ENCODE measurements around the gene RPL29.
"Not testable (repeated sequence)": the region's sequence is repeated elsewhere in the genome, so short reads cannot be mapped to it uniquely, and the experiment has no call there.

RPL29 gene

DNA sequence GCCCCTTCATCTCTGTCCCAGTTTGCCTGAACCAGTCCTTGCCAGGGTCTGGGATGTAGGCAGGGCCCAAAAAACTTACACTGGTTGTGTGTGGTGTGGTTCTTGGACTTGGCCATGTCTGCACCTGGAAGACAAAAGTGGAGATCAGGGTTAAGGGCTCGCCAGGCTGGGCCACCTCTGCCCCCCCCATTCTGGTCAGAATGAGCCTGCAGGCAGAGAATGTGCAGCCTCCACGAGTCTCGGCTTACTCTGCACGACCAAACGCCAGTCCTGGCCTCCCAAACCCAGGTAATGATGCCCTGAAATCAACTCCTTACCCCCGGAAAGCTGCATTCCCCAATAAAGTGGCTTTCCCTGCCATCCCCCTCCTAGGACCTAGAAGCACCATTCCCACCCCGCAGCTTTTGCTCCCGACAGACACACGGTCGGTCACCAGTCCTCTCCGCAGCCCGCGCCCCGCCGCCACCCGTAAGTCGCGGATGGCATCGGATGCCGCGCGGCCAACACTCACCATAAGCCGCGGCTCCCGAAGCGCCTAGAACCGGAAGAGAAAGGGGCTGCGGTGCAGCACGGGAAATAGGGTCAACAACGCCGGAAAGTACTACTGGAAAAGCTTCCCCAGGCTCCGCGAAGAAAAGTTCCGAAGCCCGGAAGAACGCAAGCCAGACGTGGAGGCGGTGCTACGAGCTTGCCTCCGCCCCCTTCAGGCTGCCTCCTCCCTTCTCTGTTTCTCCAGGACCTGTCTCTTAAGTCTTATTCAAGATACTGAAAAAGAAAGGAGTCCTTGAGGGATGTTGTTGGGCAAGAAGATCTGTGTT lies at the start of gene RPL29:
Gene RPL29, minus strand, starts transcription at position 550 of the 818 bp plus-strand sequence. Its CDS starts 434 bp downstream, at position 116.
- peak; percentile 87 for DNase-seq (ENCODE audit: low read depth)

DNA sequence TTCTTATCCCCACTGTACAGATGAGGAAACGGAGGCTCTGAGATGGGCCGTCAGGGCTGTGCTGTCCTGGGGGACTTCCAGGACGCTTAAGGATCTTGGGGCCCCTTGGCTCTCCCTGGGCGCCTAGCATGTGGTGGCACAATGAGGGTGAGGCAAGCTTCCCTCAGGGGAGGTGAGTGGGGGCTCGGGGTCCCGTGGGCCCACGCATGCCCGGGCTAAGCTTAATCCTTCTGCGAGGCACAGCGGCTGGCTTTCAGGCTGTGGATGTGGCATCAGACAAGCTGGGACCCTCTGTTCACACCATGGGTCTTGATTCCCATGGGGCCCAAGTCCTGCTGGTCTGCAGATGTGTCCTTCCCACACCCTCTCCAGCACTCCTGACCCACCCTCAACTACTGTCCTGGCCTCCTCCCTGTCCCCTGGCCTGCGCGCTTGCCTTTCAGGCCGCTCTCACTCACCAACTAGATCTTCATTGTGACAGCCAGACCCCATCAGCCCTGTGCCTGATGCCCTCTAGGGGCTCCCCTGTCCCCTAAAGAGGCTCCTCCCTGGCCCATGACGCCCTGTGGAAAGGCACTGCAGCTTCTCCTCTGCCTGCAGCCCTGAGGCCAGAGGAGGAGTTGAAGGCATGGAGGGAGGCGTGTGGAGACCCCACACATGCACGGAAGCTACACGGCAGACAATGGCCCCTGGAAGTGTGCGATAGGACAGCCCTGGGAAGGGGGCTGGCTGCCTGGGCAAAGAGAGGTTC lies 49.3 kb upstream of the RPL29 start:
- DNase-seq (ENCODE audit: low read depth): no peak

DNA sequence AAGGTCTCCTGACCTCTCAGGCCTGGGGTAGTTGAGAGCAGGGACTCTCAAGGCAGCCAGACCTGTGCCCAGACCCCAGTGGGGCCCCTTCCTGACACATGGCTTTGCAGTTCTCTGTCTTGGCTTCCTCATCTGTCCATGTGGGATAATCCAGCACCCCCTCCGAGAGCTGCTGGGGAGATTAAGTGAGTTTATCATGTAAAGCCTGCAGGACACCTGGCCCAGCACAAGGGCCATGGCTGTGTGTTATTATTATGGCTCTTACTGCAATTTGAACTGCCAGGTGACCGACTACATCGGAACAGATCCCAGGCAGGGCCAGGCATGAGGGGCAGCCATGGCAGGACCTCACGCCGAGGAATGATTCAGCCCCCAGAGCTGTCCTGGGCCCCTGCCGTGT lies 48.1 kb upstream of the RPL29 start:
- no peak for DNase-seq (ENCODE audit: low read depth)

DNA sequence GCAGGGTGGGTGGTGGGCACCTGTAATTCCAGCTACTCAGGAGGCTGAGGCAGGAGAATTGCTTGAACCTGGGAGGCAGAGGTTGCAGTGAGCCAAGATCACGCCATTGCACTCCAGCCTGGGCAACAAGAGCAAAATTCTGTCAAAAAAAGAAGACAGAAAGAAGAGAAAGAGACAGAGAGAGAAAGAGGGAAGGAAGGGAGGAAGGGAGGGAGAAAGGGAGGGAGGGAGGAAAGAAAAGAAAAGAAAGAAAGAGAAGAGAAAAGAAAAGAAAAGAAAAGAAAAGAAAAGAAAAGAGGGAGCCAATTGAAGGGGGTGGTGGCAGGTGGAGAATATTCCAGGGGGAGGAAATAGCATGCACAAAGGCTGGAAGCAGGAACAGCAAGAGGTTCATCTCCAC lies 47.3 kb upstream of the RPL29 start:
- not testable (repeated sequence) for DNase-seq (ENCODE audit: low read depth)

DNA sequence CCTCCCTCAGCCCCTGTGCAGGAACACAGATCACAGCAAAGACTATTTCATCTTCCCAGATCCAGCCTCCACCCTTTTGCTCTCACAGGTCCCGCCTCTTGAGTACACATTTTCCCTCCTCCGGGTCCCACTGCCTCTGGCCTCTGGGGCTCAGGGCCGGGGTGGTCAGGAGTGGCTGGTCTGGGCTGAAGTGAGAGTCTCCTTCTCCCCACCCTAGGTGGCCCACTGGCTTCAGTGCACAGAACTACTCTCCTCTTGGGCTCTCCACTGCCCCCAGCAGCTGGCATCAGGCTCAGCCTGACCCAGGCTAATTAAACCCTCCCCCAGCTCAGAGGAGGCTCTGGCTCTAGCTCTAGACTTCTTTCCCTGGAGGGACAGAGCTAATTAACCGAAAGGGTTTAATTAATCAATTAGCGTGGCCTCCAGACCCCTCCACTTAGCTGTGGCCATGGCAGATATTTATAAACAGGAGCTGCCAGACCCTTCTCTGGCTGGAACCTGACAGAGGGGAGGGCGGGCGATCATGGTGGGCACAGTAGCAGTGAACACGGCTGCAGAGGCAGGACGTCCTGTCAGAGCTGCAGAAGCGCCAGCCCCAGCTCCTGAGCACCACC lies 45.5 kb upstream of the RPL29 start:
- no peak for DNase-seq (ENCODE audit: low read depth)

DNA sequence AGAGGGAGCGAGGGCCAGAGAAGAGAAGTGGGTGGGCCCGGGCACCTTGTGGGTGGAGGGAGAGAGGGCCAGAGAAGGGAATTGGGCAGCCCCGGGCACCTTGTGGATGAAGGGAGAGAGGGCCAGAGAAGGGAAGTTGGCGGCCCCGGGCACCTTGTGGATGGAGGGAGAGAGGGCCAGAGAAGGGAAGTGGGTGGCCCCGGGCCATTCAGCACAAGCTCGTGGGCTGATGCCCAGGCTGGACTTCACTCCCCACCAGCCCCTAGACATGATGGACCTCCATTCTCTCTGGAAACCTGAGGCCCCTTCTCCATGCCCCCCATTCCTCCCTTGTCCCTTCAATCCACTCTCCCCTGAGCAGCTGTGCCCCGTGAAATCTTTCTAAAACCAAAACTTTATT lies 44.9 kb upstream of the RPL29 start:
- DNase-seq (ENCODE audit: low read depth): no peak

DNA sequence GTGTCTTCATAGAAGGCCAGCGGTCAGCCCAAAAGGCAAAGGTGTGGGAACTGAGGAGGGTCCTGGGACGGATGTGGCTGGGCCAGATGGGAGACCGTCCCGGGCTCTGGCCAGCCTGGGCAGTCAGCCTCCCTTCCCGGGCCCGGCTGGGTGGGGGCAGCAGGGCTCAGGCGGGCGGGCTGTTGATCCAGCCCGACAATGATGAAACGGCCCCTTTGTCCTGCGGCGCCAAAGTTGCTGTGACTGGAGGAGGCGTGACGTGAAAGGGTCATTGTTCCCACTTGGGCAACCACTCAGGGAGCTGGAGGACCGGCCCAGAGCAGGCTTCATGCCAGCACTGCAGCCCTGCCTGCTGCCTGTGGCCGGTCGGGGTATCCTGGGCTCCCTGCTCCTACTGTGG lies 44.2 kb upstream of the RPL29 start:
- DNase-seq (ENCODE audit: low read depth): no peak

DNA sequence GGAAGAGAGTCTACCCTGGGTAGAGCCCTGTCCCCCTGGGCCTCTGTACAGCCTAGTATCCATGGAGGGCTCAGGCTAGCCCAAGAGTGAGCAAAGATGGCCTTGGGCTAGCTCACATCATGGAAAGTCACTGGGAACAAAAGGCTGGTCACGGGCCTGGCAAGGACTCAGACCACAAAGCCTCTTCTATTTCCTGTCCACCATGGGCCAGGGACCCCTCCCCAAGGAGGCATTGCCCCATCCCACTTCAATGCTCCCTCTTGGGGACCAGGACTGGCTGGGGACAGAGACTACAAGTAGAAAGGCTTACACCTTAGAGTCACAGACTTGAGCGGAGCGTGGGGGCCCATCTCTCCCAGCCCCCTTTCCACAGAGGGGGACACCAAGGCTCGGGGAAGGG lies 43.7 kb upstream of the RPL29 start:
- no peak for DNase-seq (ENCODE audit: low read depth)

DNA sequence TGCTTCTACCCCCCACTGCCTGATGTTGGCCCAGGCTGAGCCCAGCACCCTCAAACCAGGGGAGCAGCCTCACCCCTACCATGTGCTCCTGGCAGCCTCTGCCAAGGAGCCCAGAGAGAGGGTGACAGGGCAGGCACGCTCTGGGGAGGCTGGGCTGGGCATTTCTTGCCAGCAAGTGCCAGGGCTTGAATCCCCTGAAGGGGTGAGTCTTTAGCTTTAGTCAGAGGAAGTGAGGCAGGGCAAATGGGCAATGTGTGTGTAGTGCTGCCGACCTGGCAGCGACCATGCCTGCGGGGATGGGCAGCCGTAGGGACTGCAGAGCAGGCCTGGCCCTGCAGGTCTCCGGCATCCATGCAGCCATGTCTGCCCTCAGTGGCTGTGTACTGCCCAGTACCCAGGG lies 42.5 kb upstream of the RPL29 start:
- DNase-seq (ENCODE audit: low read depth): no peak

DNA sequence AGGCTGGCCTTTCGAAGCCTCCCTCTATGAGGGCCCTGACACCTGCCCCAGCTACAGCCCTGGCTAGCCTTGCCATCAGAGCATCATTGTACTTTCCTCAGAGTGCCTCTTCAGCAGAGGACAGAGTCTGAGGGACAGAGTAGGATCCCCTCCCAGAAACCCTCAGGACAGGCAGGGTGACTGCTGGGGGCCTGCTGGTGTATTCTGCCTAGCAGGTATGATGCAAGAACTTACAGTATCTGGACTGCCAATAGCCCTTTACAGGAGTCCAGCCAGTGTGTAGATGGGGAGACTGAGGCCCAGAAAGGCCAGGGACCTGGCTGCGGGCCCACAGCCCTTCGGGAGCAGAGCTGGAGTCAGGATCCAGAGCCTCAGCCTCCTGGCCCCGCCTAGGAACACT lies 41.6 kb upstream of the RPL29 start:
- DNase-seq (ENCODE audit: low read depth): no peak

DNA sequence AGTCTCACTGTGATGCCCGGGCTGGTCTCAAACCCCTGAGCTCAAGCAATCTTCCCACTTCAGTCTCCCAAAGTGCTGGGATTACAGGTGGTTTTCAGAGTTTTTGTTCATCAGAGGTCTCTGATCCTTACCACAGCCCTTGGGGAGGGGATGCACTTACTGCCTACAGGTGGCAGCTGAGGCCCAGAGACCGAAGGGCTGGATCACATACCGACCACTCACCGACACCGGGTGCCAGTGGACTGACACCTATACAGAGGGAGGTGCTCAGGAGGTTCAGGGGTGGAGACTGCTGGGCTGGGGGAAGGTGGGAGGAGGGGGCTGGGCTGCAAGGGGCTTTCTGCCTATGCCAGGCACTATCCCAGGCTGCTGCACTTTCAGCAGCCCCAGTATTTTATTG lies 41.1 kb upstream of the RPL29 start:
- DNase-seq (ENCODE audit: low read depth): no peak

DNA sequence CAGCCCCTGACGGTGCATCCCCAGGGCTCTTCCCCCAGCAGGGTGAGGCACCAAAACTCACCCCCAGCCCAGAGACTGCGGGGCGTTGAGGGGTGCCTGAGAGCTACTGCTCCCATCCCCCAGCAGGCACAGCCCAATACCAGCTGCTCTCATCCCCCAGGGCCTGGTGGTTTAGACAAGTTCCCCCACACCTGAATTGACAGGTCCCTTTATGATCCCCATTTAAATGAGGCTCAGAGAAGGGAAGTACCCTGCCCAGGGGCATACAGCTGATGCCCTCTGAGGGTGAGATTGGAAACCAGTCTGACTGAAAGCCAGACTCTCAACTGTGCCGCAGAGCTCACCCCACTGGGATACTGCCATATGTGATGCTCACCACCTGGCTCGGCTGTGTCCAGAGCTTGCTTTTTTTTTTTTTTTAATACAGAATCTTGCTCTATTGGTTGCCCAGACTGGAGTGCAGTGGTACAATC lies 40.6 kb upstream of the RPL29 start:
- DNase-seq (ENCODE audit: low read depth): no peak

DNA sequence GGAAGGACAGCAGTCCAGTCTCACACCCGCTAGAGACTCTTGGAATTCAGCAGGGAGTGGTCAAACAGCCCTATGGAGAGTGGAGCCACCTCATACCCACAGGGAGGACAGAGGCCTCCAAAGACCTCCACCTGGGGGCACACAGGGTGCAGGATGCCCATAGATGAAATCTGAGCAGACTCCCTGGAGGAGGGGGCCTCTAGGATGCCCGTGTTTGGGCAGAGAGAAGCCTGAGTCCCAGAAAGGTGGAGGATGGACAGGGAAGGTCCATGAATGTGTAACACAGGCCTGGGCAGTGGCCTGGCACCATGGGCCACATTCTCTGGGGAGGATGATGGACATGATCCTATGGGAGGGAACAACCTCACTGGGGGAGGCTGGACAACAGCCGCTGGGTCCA lies 39.0 kb upstream of the RPL29 start:
- no peak for DNase-seq (ENCODE audit: low read depth)

DNA sequence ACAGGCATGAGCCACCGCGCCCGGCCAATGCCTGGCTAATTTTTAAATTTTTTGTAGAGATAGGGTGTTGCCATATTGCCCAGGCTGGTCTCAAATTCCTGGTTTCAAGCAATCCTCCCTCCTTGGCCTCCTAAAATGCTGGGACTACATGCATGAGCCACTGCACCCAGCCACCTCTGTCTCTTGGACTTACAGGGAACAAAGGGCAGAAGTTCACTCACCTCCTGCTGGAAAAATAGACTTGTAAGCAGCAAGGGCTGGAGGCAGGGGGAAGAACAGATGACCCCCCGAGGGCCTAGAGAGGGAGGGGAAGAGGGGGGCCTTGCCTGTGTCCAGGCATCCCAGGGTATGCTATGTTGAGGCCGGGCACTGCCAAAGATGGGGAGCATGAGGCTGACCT lies 38.5 kb upstream of the RPL29 start:
- no peak for DNase-seq (ENCODE audit: low read depth)

DNA sequence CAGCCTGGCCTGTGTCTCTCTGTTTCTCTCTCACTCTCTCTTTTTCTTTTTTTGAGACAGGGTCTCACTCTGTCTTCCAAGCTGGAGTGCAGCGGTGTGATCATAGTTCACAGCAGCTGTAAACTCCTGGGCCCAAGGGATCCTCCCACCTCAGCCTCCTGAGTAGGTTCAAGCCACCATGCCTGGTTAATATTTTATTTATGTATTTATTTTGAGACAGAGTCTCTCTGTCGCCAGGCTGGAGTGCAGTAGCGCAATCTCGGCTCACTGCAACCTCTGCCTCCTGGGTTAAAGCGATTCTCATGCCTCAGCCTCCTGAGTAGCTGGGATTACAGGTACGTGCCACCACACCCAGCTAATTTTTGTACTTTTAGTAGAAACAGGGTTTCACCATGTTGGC lies 38.1 kb upstream of the RPL29 start:
- not testable (repeated sequence) for DNase-seq (ENCODE audit: low read depth)

DNA sequence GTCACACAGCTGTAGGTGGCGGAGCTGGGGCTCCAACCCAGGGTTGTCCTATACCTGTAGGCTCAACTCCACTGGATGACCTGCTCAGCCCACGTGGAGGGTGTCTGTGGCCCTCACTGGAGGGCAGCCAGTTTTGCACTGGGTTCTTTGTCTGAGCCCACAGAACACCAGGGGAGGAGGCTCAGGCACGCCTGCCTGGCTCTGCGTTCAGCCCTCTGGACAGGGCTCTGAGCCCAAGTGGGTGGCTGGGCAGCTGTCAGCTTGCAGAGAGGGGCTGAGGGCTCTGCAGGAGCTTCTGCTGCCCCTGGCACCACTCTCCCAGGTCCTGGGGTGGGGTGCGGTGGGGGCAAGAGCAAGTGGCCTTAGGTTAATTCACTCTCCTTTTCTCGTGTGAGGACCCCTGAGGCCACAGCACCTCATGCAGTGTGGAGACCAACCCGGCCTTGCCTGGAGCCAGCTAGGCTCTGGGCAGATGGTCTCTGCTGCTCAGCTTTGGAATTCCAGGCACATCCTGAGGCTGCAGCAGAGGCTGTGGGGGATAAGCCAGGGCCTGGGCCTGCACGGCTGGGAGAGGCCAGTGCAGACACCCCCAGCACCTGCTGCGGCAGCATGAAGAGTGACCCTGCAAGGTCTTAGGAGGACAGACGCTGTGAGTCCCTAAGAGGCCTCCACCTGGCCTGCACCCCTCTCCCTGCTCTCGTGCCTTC lies 37.2 kb upstream of the RPL29 start:
- no peak for DNase-seq (ENCODE audit: low read depth)

DNA sequence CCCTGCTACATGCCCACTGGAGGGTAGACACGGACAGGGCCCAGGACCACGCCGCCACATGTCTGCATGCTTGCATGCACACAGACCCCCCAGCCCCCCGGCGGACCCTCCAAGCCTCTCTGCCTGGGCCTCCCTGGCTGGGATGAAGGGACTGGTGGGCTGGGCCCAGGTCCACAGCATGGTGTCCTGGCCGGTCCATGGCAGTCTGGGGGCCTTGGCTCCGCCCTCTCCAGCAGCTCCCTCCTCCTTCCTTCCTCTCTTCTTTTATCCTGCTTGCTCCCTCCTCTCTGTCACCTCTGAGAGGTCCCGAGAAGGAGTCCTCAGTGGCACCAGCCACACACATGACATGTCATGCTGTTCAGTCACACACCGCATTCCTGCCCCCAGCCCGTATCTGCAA lies 36.2 kb upstream of the RPL29 start:
- DNase-seq (ENCODE audit: low read depth): no peak

DNA sequence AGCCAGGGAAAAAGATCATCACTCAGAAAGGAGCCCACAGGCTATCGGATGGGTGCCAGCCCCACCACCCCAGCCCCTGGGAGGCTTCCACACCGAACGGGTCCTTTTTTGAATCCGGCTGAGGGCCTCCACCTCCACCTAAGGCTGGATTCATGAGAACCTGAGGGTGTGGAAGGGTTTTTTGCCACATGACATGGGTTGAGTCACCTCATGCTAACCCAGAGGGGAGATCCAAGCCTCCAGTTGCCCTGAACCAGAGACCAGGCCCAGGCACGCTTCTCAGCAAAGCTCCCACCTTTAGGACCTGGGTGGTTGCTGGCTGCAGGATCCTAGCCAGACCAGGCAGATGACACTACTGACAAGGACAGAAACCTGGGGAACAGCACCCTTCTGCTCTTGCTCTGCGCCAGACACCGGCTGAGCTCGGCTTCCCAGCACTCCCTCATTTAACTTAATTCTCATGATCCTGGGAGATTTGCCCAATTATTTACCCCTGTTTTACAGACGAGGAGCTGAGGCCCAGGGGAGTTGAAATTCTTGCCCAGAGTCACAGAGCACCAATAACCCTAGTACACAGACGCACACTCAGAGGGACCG lies 35.1 kb upstream of the RPL29 start:
- no peak for DNase-seq (ENCODE audit: low read depth)

DNA sequence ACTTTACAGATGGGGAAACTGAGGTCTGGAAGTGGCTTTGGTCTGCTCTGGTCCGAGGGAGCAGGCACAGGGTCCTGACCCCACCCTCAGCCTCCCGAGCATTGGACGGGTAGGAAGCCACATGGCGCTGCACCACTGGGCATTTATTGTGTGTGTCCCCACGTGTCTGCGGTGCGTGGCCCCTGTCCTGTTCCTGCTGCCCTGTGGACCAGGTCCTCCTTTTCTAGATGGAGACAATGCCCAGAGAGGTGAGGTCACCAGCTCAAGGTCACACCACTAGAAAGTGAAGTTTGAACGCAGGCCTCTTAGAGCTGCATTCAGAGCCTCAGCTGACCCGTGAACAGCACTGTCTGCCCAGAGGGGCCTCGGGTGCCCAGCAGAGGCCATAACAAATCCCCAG lies 33.8 kb upstream of the RPL29 start:
- no peak for DNase-seq (ENCODE audit: low read depth)

DNA sequence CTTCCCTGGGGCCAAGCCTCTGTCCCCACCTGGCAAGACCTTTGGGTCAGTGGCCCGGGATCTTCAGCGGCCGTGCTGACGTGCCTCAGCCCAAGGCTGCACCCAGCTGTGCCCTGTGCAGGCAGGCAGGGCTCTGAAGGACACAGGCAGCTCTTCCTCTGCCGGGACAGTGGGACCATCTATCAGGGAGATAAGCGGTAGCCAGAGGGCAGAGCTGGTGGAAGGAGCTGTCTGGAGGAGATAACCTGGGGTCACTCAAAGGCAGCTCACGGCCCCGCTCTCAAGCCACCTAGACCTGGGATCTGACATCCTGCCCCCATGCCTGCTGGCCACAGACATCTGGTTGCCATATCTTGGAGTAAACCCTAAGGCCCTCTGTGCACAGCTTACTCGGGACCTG lies 33.4 kb upstream of the RPL29 start:
- no peak for DNase-seq (ENCODE audit: low read depth)

DNA sequence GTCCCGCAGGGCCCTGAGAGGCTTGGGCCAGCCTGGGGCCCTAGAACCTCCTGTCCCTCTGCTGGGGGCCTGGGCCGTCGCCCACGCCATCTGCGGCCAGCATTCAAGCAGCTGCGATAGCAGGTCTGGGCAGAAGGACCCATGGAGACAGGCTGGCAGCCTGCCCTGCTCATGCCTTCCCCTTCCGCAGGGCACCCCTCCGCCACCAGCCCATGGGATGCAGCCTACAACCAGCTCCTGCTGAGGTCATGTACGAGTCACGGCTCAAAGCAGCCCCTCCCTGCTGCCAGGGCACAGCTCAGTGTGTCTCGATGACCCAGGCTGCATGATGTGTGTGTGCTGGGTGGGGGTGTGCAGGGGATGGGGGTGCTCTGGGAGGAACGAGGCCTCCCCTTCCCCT lies 32.9 kb upstream of the RPL29 start:
- no peak for DNase-seq (ENCODE audit: low read depth)

DNA sequence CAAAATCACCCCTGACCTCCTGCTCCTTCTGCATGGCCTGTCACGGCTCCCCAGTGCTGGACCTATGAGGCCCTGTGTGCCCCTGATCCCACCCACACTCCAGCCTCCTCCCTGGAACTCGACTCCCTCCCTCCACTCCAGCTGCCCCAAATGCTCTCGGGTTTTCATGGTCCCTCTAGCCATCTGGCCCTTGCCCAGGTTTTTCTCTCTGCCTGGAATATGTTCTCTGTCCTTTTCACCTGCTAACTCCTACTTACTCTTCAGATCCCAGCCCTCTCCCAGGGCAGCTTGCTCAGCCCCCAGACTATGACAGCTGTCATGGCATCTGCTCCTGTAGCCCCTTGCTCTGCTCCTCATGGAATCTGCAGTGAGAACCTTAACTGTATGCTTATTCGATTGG lies 30.3 kb upstream of the RPL29 start:
- DNase-seq (ENCODE audit: low read depth): no peak
